ENCODE measurements around the gene POLR1E.
"Not testable (repeated sequence)": the region's sequence is repeated elsewhere in the genome, so short reads cannot be mapped to it uniquely, and the experiment has no call there.

POLR1E gene

DNA sequence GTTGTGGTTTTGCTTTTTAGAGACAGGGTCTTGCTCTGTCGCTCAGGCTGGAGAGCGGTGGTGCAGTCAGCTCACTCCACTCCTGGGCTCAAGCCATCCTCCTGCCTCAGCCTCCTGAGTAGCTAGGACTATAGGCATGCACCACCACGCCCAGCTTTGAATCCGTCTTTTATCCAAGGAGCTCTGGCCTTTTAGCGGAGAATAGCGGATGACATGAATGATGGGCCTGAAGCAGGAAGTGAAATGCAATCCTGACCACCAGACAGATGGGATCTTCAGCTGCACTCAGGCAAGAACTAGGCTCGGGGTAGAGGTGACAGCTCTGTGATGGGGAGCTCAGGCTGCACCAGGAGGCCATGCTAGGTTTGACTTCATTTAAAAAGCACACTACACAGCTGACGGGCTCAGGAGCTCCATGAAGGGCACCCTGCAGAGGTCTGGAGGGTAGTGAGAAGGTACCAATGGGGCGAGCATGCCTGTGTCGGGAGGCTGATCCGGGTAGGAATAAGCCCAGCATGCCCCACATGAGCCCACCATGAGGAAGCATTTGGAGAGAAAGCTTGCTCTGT lies 21.9 kb downstream of the POLR1E start:
- DNase-seq: no peak

DNA sequence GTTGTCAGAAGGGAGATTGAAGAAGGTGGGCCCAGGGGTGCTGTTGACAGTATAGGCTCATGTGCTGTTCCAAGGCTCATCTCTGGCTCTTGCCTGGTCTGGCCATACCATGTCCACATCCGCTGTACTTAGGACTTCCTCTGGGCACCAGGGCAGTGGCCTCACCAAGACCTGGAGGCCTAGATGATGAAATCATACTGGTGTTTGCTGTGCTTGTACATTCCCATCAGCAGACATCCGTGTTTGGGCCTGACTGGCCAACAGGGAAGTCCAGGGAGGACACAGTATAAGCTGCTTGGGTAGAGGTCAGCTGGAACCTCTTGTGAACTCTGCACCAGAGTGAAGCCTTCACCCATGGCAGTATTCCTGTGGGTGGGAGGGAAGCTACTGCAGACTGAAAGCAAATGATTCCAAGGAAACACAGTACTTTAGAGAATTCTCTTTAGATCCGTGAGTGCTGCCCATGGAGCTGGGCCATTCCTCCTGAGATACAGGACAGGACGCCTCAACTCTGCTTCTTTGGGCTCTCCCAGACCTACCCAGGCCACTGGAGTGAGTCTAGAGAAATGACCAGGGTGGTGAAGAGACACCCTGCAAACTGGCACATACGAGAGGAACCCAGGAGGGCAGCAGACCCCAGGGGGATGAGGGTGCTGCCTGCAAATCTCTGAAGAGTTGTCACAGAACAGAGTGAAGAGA lies 22.5 kb downstream of the POLR1E start:
- no peak for DNase-seq

DNA sequence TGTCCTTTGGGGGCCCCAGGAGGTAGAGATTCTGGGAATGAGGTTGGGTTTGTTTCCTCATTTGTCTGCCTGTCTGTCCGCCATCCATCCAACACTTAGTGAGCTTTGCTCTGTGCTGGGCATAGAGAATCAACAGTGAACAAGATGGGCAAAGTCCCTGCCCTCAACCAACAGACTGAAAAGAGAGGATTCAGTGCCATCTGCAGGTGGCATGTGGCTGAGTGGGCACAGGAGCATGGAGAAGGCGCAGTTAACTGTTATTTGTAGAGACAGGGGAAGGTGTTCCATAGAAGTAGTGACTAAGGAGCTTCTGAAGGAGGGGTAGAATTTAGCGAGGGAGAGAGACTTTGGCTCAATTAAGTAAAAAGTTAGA lies 23.1 kb downstream of the POLR1E start:
- DNase-seq: no peak

DNA sequence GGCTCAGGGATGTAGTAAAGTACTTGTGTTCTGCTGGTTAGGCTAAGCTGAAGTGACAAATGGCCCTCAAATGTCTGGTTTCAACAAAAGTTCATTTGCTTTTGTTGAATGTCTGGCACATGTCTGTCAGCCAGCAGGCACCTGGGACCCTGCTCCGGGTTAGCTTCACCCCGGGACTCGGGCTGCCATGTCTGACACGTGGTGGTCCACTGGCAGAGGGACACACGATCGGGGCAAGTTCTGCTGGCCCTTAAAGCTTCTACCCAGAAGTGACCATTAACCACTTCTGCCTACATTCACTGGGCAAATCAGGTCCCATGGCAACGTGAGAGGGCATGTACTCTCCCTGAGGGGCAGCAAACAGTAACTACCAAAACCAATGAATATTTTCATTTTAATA lies 23.8 kb downstream of the POLR1E start:
- no peak for DNase-seq

DNA sequence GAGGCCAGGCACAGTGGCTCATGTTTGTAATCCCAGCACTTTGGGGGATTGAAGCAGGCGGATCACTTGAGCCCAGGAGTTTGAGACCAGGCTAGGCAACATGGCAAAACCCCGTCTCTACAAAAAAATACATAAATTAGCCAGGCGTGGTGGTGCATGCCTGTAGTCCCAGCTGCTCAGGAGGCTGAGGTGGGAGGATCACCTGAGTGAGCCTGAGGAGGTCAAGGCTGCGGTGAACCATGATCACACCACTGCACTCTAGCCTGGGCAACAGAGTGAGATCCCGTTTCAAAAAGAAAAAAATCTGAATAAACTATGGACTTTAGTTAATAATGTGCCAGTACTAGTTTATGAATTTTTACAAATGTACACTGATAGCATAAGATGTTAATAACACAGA lies 24.3 kb downstream of the POLR1E start:
- not testable (repeated sequence) for DNase-seq

DNA sequence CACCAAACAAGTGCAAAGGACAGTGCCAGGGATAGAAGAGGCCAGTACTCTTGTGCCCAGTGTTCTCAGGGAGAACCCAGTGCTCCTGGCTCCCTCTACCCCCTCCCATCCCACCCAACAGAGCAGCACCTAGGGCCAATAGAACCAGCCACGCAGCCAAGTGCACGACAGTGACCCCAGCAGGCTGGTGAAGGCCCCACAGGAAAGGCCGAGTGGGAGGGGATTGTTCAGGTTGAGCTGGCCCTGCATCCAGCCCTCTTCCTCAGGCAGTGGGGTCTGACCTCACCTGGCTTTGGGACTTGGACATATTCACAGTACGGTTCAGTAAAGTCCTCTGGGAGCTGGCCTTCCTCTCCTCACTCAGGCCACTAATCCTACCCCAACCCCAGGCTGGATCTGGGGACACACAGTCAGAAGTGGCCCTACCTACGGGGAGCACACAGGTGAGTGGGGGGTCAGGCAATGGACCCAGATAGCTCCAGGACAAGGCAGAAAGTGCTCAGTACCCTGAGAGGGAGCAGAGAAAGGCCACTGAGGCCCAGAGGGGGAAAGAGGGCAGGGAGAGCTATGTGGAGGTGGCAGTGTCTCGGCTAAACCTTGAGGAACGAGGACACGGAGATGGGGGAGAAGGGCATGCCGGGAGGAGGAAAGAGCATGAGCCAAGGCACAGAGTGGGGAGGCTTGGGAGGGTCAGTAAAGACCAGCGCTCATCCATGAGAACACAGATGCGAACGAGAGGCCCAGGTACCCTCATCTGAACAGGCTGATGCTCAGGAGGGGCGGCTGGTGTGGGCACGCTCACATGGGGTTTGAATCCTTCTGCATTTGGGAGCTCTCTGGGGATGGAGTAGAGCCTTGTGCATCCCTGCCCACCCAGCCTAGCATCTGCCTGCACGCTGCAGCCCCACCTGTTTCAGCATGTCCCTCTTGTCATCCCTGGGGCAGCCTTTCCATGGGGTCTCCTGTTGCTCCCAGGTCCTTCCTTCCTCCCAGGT lies 25.6 kb downstream of the POLR1E start:
- DNase-seq: no peak

DNA sequence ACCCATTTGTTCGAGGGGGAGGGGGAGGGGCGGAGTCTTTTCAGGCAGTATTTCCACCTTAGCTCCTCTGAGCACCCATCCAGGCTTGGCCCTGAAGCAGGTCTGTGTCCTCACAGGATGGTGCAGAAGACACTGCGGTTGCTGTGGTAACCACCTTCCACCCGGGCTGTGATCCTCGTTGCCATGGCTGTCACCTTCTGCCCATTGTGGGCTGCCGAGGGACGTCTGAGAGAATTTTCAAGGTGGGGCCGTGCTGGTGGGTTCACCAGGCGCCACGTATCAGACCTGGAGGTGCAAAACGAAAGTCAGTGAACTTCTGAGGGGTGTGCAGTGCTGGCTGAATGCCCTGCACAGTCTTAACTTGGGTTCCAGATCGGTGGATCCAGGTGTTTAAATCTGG lies 26.7 kb downstream of the POLR1E start:
- DNase-seq: no peak

DNA sequence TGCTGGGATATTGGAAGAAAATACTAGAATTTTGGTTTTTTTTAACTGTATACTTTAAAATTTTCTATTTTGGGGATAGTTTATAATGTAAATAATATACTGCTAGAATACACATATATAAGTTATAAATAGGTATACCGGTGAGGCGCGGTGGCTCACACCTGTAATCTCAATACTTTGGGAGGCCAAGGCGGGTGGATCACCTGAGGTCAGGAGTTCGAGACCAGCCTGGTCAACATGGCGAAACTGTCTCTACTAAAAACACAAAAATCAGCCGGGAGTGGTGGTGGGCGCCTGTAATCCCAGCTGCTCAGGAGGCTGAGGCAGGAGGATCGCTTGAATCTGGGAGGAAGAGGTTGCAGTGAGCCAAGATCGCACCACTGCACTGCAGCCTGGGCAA lies 28.7 kb downstream of the POLR1E start:
- DNase-seq: not testable (repeated sequence)

DNA sequence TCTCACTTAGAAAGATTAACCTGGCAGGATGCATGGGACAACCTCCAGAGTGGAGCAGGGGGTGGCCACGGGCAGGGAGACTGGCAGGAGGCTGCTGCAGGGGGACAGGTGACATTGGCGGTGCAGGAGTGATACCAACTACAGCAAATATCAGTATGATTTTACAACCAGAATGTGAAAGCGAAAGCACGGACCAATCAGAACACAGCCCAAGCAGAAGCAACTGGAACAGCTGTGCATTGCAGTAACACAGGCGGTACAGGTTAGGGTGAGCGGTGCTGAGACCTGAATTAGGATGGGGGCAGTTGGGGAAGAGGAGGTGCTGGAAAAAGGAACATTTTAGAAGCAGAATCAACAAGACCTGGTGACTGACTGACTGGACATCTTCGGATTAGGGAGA lies 29.3 kb downstream of the POLR1E start:
- no peak for DNase-seq

DNA sequence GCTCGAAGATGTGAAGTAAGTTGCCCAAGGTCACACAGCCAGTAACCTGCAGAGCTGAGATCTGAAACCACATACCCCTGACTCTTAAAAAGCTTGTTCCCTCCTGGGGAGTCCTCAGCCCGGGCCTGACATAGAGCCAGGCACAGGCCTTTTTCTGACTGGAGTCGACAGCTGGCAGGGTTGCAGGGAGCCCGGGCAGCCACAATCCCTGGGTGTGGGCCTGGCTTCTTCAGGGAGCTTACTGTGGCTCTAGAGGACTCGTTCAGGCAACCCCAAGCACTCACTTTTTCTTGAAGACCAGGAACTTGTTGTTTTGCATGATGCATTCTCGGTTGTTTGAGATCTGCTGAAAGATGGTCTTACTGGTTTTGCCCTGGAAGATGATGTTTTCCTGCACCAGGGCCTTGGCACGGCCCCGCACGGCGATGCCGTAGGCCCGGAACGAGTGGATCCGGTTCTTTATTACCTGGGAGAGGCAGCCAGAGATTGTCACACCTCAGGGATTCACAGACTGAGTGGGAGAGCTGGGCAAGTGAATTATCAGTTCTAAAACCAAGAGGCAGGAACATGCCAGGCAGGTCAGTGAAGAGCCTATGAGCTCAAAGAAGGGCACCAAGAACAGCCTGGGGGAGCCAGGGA lies 30.0 kb downstream of the POLR1E start:
- no peak for DNase-seq

DNA sequence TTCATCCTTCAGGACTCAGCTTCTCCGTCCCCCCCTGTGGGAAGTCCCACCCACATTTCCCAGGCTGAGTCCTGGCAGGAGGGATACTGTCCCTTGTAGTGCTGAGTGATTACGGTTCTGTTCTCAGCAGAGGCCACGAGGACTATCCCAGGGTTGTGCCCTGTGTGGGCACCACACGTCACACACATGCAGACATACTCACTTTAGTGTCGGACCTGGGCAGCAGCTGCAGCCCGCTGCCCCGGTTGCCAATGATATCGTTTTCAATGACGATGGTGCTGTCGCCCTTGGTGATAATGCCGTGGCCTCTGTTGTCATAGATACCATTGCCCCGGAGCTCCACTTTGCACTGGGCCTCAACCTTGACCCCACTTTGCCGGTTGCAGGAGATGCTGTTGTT lies 32.2 kb downstream of the POLR1E start:
- no peak for DNase-seq

DNA sequence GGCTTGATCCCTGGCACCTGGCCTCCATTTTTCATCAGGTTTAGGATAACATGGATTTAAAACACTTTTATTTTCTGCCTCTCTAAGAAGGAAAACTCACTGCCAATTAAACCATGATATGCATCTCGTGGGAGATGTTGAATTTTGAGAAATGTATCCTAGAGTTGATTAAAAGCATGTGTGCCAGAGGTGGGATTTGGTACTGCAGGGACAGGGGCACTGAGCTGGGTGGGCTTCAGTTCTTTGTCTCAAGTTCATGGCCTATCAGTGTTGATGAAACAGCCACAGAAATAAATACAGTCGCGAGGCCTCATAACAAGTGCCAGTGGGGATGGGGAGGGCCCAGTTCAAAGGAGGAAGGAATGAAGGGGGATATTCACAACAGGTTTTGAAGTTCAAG lies 34.9 kb downstream of the POLR1E start:
- no peak for DNase-seq

DNA sequence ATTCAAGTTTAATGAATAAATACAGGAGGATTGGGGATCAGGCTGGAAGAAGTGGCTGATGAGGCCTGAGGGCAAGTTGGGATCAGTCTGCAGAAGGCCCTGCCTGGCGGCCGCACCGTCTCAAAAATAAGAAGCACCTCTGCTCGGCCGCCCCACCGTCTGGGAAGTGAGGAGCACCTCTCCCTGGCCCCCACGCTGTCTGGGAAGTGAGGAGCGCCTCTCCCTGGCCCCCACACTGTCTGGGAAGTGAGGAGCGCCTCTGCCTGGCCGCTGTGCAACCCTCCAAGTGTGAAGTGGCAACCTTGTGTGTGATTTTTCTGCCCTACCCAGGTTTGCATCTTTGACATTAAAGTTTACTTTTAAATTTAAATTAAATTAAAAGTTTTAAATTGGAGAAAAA lies 35.4 kb downstream of the POLR1E start:
- DNase-seq: no peak

DNA sequence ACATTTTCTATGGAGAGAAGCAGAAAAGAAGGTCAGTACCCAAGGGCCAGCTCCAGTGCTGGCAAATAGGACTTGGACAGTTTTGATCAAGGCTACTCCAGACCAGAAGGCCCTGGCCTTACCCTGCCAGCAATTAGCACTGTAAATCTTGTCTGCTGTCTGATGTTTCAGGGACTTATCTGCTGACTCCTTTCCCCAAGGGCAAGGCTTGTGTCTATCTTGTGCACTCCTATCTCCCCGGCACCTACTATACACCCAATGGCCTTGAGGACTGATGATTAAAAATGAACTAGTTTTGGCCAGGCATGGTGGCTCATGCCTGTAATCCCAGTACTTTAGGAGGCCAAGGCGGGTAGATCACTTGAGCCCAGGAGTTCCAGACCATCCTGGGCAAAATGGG lies 37.2 kb downstream of the POLR1E start:
- DNase-seq: no peak

DNA sequence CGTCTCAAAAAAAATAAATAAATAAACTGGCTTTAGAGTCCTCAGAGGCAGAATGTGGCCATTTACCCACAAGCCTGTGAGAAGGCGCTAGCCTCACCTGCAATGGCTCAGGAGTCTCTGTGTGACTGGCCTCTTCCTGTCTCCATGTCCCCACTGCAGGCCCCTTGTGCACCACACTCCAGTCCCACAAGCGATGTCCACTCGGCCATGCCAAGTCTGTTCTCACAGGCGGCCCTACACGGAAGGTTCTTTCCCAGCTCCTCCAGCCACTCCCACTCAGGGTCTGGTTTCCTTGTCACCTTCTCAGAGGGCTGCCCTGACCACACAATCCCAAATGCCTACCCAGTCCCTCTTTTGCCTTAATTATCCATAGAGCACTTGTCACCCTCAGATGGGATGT lies 38.2 kb downstream of the POLR1E start:
- DNase-seq: no peak

DNA sequence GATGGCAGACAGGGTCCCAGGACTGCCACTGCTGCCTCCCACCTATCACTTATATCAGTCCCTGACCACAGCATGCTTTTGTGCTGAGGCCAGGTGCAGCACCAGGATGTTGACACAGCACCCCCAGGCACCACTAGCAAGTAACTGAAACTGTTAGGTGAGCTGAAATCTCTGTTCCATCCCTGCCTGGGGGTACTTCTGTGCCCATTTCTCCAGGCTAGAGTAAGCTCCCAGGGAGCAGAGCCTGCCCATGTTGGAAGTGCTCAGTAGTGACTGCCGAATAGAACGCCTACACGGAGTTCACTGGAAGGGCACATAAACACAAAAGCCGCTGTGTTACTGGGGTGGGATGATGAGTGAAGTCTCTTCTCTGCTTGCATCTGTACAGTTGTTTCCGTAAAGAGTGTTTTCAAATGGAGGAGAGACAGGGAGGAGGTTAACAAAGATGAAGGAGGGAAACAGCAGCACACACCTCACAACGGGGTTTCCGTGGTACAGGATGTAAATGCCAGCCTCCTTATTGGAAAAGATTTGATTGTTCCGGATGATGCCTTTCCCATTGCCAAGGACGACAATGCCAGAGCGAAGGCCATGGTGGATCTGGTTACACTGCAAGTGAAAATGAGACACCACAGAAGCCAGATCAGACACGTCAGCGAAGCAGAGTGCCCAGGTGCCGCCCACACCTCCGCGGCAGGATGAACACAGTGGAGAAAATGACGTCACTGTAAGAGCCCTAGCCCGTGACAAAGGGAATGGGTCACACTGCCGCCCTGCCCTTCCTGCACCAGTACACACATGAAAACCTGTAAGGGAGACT lies 43.1 kb downstream of the POLR1E start:
- DNase-seq: peak; percentile 80

DNA sequence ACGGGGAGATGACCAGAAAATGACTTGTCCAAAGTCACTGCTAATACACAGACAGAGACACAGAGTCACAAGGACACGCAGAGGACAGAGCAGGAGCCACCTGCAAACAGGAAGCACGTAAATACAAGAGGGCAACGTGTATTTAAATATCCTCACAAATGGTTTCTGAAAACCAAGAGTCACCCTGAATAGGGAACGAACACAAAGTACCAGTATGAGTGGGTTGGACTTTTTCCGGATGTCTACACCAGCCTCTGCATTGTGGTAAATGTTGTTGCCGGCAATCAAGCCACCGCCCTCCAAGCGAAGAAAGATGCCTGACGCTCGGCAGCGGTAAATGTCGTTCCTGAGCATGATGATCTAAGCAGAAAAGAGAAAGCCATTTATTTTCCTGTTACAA lies 46.0 kb downstream of the POLR1E start:
- DNase-seq: peak; percentile 52

DNA sequence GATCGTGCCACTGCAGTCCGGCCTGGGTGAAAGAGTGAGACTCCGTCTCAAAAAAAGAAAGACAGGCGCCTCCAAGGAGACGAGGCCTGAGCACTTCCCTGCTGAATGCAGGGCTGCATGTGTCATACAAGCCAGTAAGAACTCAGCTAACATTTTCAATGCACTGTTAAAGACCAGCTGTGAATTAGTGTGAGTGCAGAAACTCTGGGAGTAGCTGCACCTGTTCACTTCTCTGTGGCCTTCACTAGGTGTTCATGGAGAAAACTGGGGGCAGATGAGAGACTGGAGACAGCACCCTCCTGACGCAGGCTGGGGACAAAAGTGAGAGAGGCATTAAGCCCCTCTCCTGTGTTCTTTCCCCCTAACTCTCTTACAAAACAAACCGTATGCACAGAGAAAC lies 48.7 kb downstream of the POLR1E start:
- no peak for DNase-seq

DNA sequence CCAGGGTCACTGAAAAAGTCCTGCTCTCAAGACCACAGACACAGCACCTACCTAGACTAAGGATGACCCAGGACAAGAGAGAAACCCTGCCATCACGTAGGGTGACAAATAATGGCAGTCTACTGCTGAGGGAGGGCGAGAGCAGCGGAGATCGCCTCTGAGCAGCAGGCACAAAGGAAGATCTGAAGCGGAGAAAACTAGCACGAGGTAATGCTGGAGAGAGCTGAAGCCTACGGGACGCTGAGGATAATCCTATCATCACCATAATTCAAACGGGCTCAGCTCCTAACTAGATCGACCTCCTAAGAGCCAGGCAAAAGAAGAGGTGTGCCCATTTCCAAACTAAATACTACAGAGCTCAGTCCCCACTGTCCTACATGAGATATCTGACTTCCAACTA lies 49.2 kb downstream of the POLR1E start:
- no peak for DNase-seq

DNA sequence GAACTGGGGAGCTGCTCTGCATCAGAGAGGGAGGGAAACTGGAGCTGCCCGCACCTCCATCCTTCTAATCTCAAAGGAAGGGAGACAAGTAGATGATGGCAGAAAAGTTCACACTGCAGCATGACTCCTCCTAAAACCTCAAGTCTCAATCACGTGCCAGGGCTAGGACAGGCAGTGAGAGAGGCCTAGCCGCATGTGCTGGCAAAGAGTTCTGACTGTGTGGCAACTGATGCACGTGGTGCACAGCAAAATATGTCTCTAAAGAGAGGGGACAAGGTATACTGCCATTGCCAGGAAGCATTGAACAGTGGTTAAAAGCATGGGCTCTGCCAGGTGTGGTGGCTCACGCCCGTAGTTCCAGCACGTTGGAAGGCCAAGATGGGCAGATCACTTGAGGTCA lies 52.4 kb downstream of the POLR1E start:
- no peak for DNase-seq

DNA sequence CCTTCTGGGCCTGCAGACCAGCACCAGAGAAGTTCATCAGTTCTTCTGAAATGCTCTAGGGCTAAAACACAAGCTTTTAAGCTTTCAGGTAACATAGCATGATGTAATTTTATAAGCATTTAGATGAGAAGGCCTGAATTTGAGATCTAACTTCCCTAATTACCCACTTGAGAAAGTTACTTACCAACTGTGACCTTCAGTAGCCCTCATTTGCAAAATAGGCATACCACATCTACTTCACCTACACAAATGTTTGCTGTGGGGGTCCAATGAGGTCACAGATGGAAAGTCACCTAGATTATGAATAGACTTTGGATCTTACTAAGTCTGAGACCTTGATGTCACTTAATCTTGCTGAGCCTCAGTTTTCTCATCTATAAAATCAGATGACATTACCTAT lies 53.9 kb downstream of the POLR1E start:
- DNase-seq: no peak

DNA sequence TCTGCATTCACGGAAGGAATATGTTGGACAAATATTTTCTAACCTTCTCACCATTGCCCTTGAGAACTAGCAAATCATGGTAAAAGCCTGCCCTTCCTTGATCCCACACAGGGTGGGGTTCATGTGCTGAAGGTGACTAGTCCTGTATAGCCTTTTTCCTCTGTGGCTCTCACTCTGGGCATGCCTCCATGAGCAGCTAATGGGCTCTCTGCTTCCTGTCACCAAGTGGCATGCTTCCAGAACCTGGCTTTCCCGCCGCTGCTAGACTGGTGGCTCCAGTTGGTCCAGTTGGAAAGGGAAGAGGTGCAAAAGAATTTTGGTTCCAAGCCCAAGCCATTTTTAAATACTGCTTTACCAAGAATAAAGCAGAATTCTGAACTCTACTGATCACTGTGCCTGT lies 54.9 kb downstream of the POLR1E start:
- no peak for DNase-seq

DNA sequence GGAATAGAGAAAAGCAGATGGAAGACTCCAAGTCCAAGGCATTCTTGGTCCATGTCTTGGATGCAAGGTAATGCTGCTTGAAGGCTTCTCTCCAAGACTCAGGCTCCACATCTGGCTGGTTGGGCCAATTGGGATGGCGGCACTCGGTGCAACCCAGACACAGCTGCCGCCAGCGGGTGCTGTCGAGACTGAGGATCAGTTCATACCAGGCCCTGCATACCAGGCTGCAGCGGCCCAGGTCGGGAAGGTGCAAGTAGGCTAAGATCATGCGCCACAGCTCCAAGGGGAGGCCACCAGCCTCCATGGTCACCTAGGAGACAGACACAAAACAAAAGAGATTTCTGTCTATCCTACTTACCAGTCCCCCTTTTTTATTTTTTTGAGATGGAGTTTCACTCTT lies 55.7 kb downstream of the POLR1E start:
- DNase-seq: no peak

Measured in activated CD4-positive, alpha-beta T cell treated with anti-CD3 and anti-CD28 coated beads, Interleukin-2, Interleukin-6, amounts not matched to agents 100 ng/mL and 50 ng/mL, durations not matched to agents 16 hours and 8 hours (primary cell).